Measurements from ENCODE around the gene ANXA7.
"Not testable (repeated sequence)": the region's sequence is repeated elsewhere in the genome, so short reads cannot be mapped to it uniquely, and the experiment has no call there.

The ANXA7 gene

DNA sequence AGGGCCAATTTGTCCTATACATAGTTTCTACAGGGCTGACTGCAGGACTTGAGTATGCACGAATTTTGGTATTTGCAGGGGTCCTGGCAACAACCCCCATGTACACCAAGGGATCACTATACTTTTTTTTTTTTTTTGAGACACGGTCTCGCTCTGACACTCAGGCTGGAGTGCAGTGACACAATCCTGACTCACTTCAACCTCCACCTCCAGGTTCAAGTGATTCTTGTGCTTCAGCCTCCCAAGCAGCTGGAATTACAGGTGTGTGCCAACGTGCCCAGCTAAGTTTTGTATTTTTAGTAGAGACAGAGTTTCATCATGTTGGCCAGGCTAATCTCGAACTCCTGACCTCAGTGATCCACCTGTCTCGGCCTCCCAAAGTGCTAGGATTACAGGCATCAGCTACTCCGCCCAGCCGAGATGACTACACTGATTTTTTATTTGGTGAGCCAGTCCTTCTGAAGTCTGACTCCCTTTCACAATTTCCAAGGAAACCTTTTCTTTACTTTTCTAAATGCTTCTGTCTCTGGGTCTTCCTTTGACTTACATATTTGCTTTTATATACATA is 75.0 kb downstream of the ANXA7 start:
- no peak for DNase-seq

DNA sequence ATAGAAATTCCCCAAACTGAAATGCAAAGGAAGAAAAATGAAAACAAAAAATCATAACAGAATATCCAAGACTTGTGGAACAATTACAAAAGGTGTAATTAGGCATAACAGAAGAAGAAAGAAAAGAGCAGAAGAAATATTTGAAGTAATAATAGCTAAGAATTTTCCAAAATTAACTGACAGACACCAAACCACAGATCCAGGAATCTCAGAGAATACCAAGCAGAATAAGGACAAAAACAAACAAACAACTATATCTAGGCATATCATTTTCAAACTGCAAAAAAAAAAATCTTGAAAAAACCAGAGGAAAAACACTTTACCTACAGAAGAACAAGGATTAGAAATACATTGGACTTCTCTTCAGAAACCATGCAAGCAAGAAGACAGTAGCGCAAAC is 80.7 kb downstream of the ANXA7 start:
- no peak for DNase-seq

- DNase-seq, result no peak
These were observed 81.5 kb downstream of the ANXA7 start for GRCh38 chr10:73332379-73332778.

DNA sequence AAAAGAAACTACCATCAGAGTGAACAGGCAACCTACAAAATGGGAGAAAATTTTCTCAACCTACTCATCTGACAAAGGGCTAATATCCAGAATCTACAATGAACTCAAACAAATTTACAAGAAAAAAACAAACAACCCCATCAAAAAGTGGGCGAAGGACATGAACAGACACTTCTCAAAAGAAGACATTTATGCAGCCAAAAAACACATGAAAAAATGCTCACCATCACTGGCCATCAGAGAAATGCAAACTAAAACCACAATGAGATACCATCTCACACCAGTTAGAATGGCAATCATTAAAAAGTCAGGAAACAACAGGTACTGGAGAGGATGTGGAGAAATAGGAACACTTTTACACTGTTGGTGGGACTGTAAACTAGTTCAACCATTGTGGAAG is 85.3 kb downstream of the ANXA7 start:
- DNase-seq, result not testable (repeated sequence)

DNA sequence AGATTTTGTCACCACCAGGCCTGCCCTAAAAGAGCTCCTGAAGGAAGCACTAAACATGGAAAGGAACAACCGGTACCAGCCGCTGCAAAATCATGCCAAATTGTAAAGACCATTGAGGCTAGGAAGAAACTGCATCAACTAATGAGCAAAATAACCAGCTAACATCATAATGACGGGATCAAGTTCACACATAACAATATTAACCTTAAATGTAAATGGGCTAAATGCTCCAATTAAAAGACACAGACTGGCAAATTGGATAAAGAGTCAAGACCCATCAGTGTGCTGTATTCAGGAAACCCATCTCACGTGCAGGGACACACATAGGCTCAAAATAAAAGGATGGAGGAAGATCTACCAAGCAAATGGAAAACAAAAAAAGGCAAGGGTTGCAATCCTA is 88.6 kb downstream of the ANXA7 start:
- not testable (repeated sequence) for DNase-seq
